HG03045 (cell line): Measurements from ENCODE around the gene ZNF385C.
"Not testable (repeated sequence)": the region's sequence is repeated elsewhere in the genome, so short reads cannot be mapped to it uniquely, and the experiment has no call there.

ENCODE experiments used
- ATAC-seq: cut with Tn5 transposase; IDR thresholded peaks from one replicate; pipeline ENCODE4 v1.9.1; 2021; ENCODE audit warnings: mild to moderate bottlenecking, moderate library complexity; ENCODE audit not compliant: unreplicated experiment

The ZNF385C gene

GRCh38 chr17:42097691-42098631 lies at the start of gene ZNF385C:
ZNF385C (minus strand) TSS chr17:42098473; CDS start chr17:42063056, 35,417 bp downstream.
- no peak for ATAC-seq

GRCh38 chr17:42146911-42147607 lies 48.8 kb upstream of the ZNF385C start:
- ATAC-seq: no peak

- ATAC-seq: not testable (repeated sequence)
Measured at GRCh38 chr17:42143138-42143537, 44.9 kb upstream of the ZNF385C start.

- no peak for ATAC-seq
Measured at GRCh38 chr17:42142371-42142896, 44.2 kb upstream of the ZNF385C start.

- no peak for ATAC-seq
Measured at GRCh38 chr17:42141382-42141781, 43.1 kb upstream of the ZNF385C start.

- not testable (repeated sequence) for ATAC-seq
Measured at GRCh38 chr17:42140690-42141089, 42.4 kb upstream of the ZNF385C start.

GRCh38 chr17:42138749-42139492 lies 40.6 kb upstream of the ZNF385C start:
- no peak for ATAC-seq

GRCh38 chr17:42136654-42137051 lies 38.4 kb upstream of the ZNF385C start:
- ATAC-seq: no peak

- no peak for ATAC-seq
Measured at GRCh38 chr17:42135664-42136653, 37.7 kb upstream of the ZNF385C start.

- no peak for ATAC-seq
Measured at GRCh38 chr17:42135151-42135550, 36.9 kb upstream of the ZNF385C start.

GRCh38 chr17:42133461-42134041 lies 35.3 kb upstream of the ZNF385C start:
- no peak for ATAC-seq

- ATAC-seq: no peak
Measured at GRCh38 chr17:42132941-42133340, 34.7 kb upstream of the ZNF385C start.

GRCh38 chr17:42131981-42132432 lies 33.7 kb upstream of the ZNF385C start:
- ATAC-seq: no peak

- ATAC-seq: no peak
Measured at GRCh38 chr17:42131232-42131631, 33.0 kb upstream of the ZNF385C start.

- ATAC-seq: no peak
Measured at GRCh38 chr17:42130310-42130936, 32.1 kb upstream of the ZNF385C start.

GRCh38 chr17:42129109-42129837 lies 31.0 kb upstream of the ZNF385C start:
- no peak for ATAC-seq

GRCh38 chr17:42127414-42127813 lies 29.1 kb upstream of the ZNF385C start:
- no peak for ATAC-seq

GRCh38 chr17:42126836-42127235 lies 28.6 kb upstream of the ZNF385C start:
- no peak for ATAC-seq
